ENCODE measurements around the gene ZNF653.

Gene ZNF653

DNA sequence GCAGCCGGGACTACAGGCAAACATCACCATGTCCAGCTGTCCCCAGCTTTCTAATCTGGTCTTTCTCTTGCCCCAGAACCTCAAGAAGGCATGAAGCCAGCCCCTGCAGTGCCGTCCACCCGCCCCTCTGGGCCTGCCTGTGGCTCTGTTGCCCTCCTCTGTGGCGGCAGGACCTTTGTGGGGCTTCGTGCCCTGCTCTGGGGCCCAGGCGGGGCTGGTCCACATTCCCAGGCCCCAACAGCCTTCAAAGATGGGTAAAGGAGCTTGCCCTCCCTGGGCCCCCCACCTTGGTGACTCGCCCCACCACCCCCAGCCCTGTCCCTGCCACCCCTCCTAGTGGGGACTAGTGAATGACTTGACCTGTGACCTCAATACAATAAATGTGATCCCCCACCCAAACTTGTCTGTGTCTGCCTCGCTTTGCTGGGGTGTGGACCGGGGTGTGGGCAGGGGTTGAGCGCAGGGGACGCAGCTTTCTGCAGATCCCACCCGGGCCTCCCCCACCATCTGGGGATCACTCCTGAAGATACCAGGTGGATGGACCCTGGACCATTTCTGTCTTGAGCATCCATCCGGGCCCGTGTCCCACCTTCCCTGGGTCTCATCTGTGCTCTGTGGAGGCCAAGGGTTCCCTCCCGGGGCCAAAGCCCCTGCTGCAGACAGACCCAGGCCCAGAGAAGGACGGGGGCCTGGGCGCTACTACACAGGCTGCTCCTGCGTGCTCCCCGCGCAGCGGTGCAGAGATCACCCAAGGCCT is 54.9 kb downstream of the ZNF653 start:
- Histone ChIP-seq H4K91ac (ENCODE audit: low read length) (no peak overlapping the region), H3K27ac (ENCODE audit: low read length, poor library complexity, severe bottlenecking) (no peak overlapping the region), H3K23ac (ENCODE audit: low read length in 2 of 2) (no peak overlapping the region), H3K4me2 (ENCODE audit: low read length, poor library complexity, severe bottlenecking) (no peak overlapping the region), H2BK12ac (ENCODE audit: low read length in 2 of 2) (no peak overlapping the region), H3K4me3 (ENCODE audit: insufficient read depth in 1 of 2, low read depth in 1 of 2, low read length in 2 of 2) (no peak overlapping the region), H3K36me3 (ENCODE audit: control insufficient read depth in 1 of 2, insufficient read depth in 2 of 2, low read depth in 1 of 2, low read length in 2 of 2) (peaks cover 36 to 57% of the 10 kb centered on the region in 2 experiments), H3K9ac (ENCODE audit: low read length) (no peak overlapping the region), H2BK120ac (ENCODE audit: low read depth, low read length) (no peak overlapping the region), H3K79me1 (replicated peaks; ENCODE audit: low read length, poor library complexity, severe bottlenecking) (peaks cover 12% of the 10 kb centered on the region), H3K4me1 (ENCODE audit: control insufficient read depth, insufficient read depth, low read depth, low read length) (peaks cover 7% of the 10 kb centered on the region), H2BK5ac (ENCODE audit: low read depth, low read length, poor library complexity, severe bottlenecking) (no peak overlapping the region), H3K27me3 (ENCODE audit: control insufficient read depth in 1 of 2, insufficient read depth in 1 of 2, low read length in 2 of 2) (no peaks in the 10 kb centered on the region), H3K18ac (ENCODE audit: low read depth in 1 of 2, low read length in 2 of 2) (no peak overlapping the region), H2AK5ac (ENCODE audit: low read length, severe bottlenecking) (no peak overlapping the region), H2BK15ac (ENCODE audit: low read depth, poor library complexity, severe bottlenecking) (no peak overlapping the region), H2AFZ (ENCODE audit: low read depth, low read length) (no peak overlapping the region), H3K9me3 (ENCODE audit: control insufficient read depth, low read length) (no peaks in the 10 kb centered on the region), H4K8ac (ENCODE audit: low read length) (no peak overlapping the region), H3K14ac (ENCODE audit: low read length in 2 of 2) (no peak overlapping the region), H3K4ac (ENCODE audit: low read depth in 1 of 2, low read length in 2 of 2) (no peak overlapping the region)
- 93% methylated on average over 21 of the region's 21 CpGs for WGBS
- no peak for DNase-seq

GRCh38 chr19:11448923-11449554 is 56.6 kb downstream of the ZNF653 start:
- Histone ChIP-seq H2BK15ac (ENCODE audit: low read depth, poor library complexity, severe bottlenecking) (no peak overlapping the region), H3K4me3 (ENCODE audit: insufficient read depth in 1 of 2, low read depth in 1 of 2, low read length in 2 of 2) (no peak overlapping the region), H3K9ac (ENCODE audit: low read length) (no peak overlapping the region), H3K4me1 (ENCODE audit: control insufficient read depth, insufficient read depth, low read depth, low read length) (peaks cover 8% of the 10 kb centered on the region), H2BK5ac (ENCODE audit: low read depth, low read length, poor library complexity, severe bottlenecking) (no peak overlapping the region), H2BK120ac (ENCODE audit: low read depth, low read length) (no peak overlapping the region), H2AFZ (ENCODE audit: low read depth, low read length) (no peak overlapping the region), H2BK12ac (ENCODE audit: low read length in 2 of 2) (no peak overlapping the region), H4K8ac (ENCODE audit: low read length) (no peak overlapping the region), H2AK5ac (ENCODE audit: low read length, severe bottlenecking) (no peak overlapping the region), H3K27ac (ENCODE audit: low read length, poor library complexity, severe bottlenecking) (no peak overlapping the region), H3K9me3 (ENCODE audit: control insufficient read depth, low read length) (no peaks in the 10 kb centered on the region), H3K4ac (ENCODE audit: low read depth in 1 of 2, low read length in 2 of 2) (no peak overlapping the region), H3K79me1 (replicated peaks; ENCODE audit: low read length, poor library complexity, severe bottlenecking) (peaks cover 27% of the 10 kb centered on the region), H4K91ac (ENCODE audit: low read length) (no peak overlapping the region), H3K36me3 (ENCODE audit: control insufficient read depth in 1 of 2, insufficient read depth in 2 of 2, low read depth in 1 of 2, low read length in 2 of 2) (peaks cover 51 to 74% of the 10 kb centered on the region in 2 experiments), H3K18ac (ENCODE audit: low read depth in 1 of 2, low read length in 2 of 2) (no peak overlapping the region), H3K23ac (ENCODE audit: low read length in 2 of 2) (no peak overlapping the region), H3K14ac (ENCODE audit: low read length in 2 of 2) (no peak overlapping the region), H3K4me2 (ENCODE audit: low read length, poor library complexity, severe bottlenecking) (no peak overlapping the region), H3K27me3 (ENCODE audit: control insufficient read depth in 1 of 2, insufficient read depth in 1 of 2, low read length in 2 of 2) (no peaks in the 10 kb centered on the region)
- 98% methylated on average over 29 of the region's 31 CpGs for WGBS
- DNase-seq: no peak

- Histone ChIP-seq H2BK12ac (ENCODE audit: low read length in 2 of 2) (no peak overlapping the region), H3K27me3 (ENCODE audit: control insufficient read depth in 1 of 2, insufficient read depth in 1 of 2, low read length in 2 of 2) (no peaks in the 10 kb centered on the region), H4K91ac (ENCODE audit: low read length) (no peak overlapping the region), H3K23ac (ENCODE audit: low read length in 2 of 2) (no peak overlapping the region), H4K8ac (ENCODE audit: low read length) (no peak overlapping the region), H3K9me3 (ENCODE audit: control insufficient read depth, low read length) (no peaks in the 10 kb centered on the region), H3K9ac (ENCODE audit: low read length) (no peak overlapping the region), H2BK120ac (ENCODE audit: low read depth, low read length) (no peak overlapping the region), H3K36me3 (ENCODE audit: control insufficient read depth in 1 of 2, insufficient read depth in 2 of 2, low read depth in 1 of 2, low read length in 2 of 2) (peaks cover 54 to 80% of the 10 kb centered on the region in 2 experiments), H3K27ac (ENCODE audit: low read length, poor library complexity, severe bottlenecking) (no peak overlapping the region), H2AK5ac (ENCODE audit: low read length, severe bottlenecking) (no peak overlapping the region), H3K14ac (ENCODE audit: low read length in 2 of 2) (no peak overlapping the region), H3K18ac (ENCODE audit: low read depth in 1 of 2, low read length in 2 of 2) (no peak overlapping the region), H2AFZ (ENCODE audit: low read depth, low read length) (no peak overlapping the region), H3K4me3 (ENCODE audit: insufficient read depth in 1 of 2, low read depth in 1 of 2, low read length in 2 of 2) (no peak overlapping the region), H3K4ac (ENCODE audit: low read depth in 1 of 2, low read length in 2 of 2) (no peak overlapping the region), H3K4me1 (ENCODE audit: control insufficient read depth, insufficient read depth, low read depth, low read length) (peaks cover 8% of the 10 kb centered on the region), H3K4me2 (ENCODE audit: low read length, poor library complexity, severe bottlenecking) (no peak overlapping the region), H2BK15ac (ENCODE audit: low read depth, poor library complexity, severe bottlenecking) (no peak overlapping the region), H3K79me1 (replicated peaks; ENCODE audit: low read length, poor library complexity, severe bottlenecking) (peaks cover 29% of the 10 kb centered on the region), H2BK5ac (ENCODE audit: low read depth, low read length, poor library complexity, severe bottlenecking) (no peak overlapping the region)
- DNase-seq: no peak
- 96% methylated on average over 13 of the region's 13 CpGs for WGBS
These were observed 57.2 kb downstream of the ZNF653 start for GRCh38 chr19:11448410-11448809.

GRCh38 chr19:11447347-11448262 is 58.0 kb downstream of the ZNF653 start:
- no peak overlapping the region for H3K23ac ChIP-seq (ENCODE audit: low read length in 2 of 2)
- no peak overlapping the region for H2BK120ac ChIP-seq (ENCODE audit: low read depth, low read length)
- H3K79me1 ChIP-seq (replicated peaks; ENCODE audit: low read length, poor library complexity, severe bottlenecking): peaks cover 29% of the 10 kb centered on the region
- no peak overlapping the region for H2BK5ac ChIP-seq (ENCODE audit: low read depth, low read length, poor library complexity, severe bottlenecking)
- H3K4me1 ChIP-seq (ENCODE audit: control insufficient read depth, insufficient read depth, low read depth, low read length): peaks cover 8% of the 10 kb centered on the region
- no peak overlapping the region for H3K4ac ChIP-seq (ENCODE audit: low read depth in 1 of 2, low read length in 2 of 2)
- no peaks in the 10 kb centered on the region for H3K9me3 ChIP-seq (ENCODE audit: control insufficient read depth, low read length)
- H2BK15ac ChIP-seq (ENCODE audit: low read depth, poor library complexity, severe bottlenecking): no peak overlapping the region
- no peak overlapping the region for H3K4me3 ChIP-seq (ENCODE audit: insufficient read depth in 1 of 2, low read depth in 1 of 2, low read length in 2 of 2)
- H3K27ac ChIP-seq (ENCODE audit: low read length, poor library complexity, severe bottlenecking): no peak overlapping the region
- H4K91ac ChIP-seq (ENCODE audit: low read length): no peak overlapping the region
- H3K4me2 ChIP-seq (ENCODE audit: low read length, poor library complexity, severe bottlenecking): no peak overlapping the region
- H3K9ac ChIP-seq (ENCODE audit: low read length): no peak overlapping the region
- H3K27me3 ChIP-seq (ENCODE audit: control insufficient read depth in 1 of 2, insufficient read depth in 1 of 2, low read length in 2 of 2): no peaks in the 10 kb centered on the region
- H3K36me3 ChIP-seq (ENCODE audit: control insufficient read depth in 1 of 2, insufficient read depth in 2 of 2, low read depth in 1 of 2, low read length in 2 of 2): peaks cover 54 to 78% of the 10 kb centered on the region in 2 experiments
- no peak for DNase-seq
- no peak overlapping the region for H3K18ac ChIP-seq (ENCODE audit: low read depth in 1 of 2, low read length in 2 of 2)
- H2AFZ ChIP-seq (ENCODE audit: low read depth, low read length): no peak overlapping the region
- no peak overlapping the region for H3K14ac ChIP-seq (ENCODE audit: low read length in 2 of 2)
- 97% methylated on average over 35 of the region's 35 CpGs for WGBS
- no peak overlapping the region for H2BK12ac ChIP-seq (ENCODE audit: low read length in 2 of 2)
- H2AK5ac ChIP-seq (ENCODE audit: low read length, severe bottlenecking): no peak overlapping the region
- H4K8ac ChIP-seq (ENCODE audit: low read length): no peak overlapping the region
